Osteoblast (primary cell): ENCODE measurements around the gene ZNF275. TPM values are rescaled to one million over a fixed set of nuclear protein-coding genes. Genes with fewer than 3 reads are reported as not detected.
A peak's percentile ranks its signal among the peaks of the same experiment; 100 is the strongest.

ENCODE experiments used
- DNase-seq: peaks from one replicate; pipeline ENCODE4 v3.0.0; 2011; ENCODE audit warnings: low spot score, mixed read lengths; ENCODE audit not compliant: insufficient read length; ENCODE audit errors: missing footprints
- H2AFZ ChIP-seq: 2 replicates; pipeline ENCODE4 v1.6.0; 2011; ENCODE audit warnings: mild to moderate bottlenecking, low read length
- H3K27ac ChIP-seq: 2 replicates; pipeline ENCODE4 v1.5.1; 2011; ENCODE audit warnings: mild to moderate bottlenecking, low read depth, low read length, moderate library complexity
- H3K27me3 ChIP-seq: 2 replicates; pipeline ENCODE4 v1.6.0; 2012; ENCODE audit warnings: mild to moderate bottlenecking, control low read depth, inconsistent platforms, low read length, moderate library complexity; ENCODE audit not compliant: insufficient read depth
- H3K36me3 ChIP-seq: 2 replicates; pipeline ENCODE4 v1.5.1; 2011; ENCODE audit warnings: mild to moderate bottlenecking, low read length, control low read depth, moderate library complexity; ENCODE audit not compliant: insufficient read depth
- H3K4me1 ChIP-seq: 2 replicates; pipeline ENCODE4 v1.5.1; 2011; ENCODE audit warnings: mild to moderate bottlenecking, low read length, control low read depth, moderate library complexity; ENCODE audit not compliant: insufficient read depth
- H3K4me2 ChIP-seq: 2 replicates; pipeline ENCODE4 v1.6.0; 2011; ENCODE audit warnings: mild to moderate bottlenecking, low read length; ENCODE audit not compliant: insufficient read depth
- H3K4me3 ChIP-seq: fragments of 200-600 bp; sonication (generic); 3 replicates; pipeline ENCODE4 v1.5.1; 2012; ENCODE audit warnings: mild to moderate bottlenecking, low read length, inconsistent platforms; ENCODE audit not compliant: insufficient read depth
- H3K79me2 ChIP-seq: 2 replicates; pipeline ENCODE4 v1.6.0; 2012; ENCODE audit warnings: mild to moderate bottlenecking, low read length, control low read depth, inconsistent platforms; ENCODE audit not compliant: insufficient read depth
- H3K9me3 ChIP-seq: 2 replicates; pipeline ENCODE4 v1.5.1; 2011; ENCODE audit warnings: low read depth, low read length, control low read depth
- H4K20me1 ChIP-seq: 2 replicates; pipeline ENCODE4 v1.6.0; 2012; ENCODE audit warnings: mild to moderate bottlenecking, low read length, control low read depth; ENCODE audit not compliant: insufficient read depth
- total RNA-seq: library from RNA; depleted of rRNA; stranded (reverse); fragments of >200 nt; gene quantifications from 2 replicates; pipeline ENCODE4 v1.2.3, GENCODE V29; 2012
- TF ChIP-seq, protein P1 (sequence below): IDR thresholded peaks from 2 replicates; pipeline ENCODE4 v1.5.1; 2011; ENCODE audit warnings: mild to moderate bottlenecking, low read depth, low read length, moderate library complexity; ENCODE audit errors: extremely low read depth

ZNF275 gene
- total RNA-seq, 1 donor: 11.2 TPM

DNA sequence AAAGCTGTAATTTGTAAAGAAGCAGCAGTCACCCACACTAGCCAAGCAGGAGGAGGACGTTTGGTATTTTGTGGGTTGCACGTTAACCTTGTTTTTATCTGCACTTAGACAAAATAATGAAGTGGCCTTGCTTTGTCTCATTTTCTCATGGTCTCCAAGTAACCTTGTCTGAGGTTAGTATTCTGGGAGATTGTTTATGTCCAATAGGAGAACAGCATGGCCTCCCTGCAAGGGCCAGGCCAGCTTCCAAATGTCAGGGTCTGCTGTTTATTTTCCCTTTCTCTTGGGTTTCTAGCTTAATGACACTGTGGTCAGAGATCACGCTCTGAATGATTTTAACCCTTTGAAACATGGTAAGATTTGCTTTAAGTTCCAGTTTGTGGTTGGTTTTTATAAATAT is 37.3 kb downstream of the ZNF275 start:
- H4K20me1 ChIP-seq: no peaks in the 10 kb centered on the region
- no peak overlapping the region for H3K27ac ChIP-seq
- H3K9me3 ChIP-seq: no peaks in the 10 kb centered on the region
- no peak overlapping the region for H3K4me2 ChIP-seq
- H3K79me2 ChIP-seq: no peaks in the 10 kb centered on the region
- no peak for DNase-seq
- TF ChIP-seq, protein P1, sequence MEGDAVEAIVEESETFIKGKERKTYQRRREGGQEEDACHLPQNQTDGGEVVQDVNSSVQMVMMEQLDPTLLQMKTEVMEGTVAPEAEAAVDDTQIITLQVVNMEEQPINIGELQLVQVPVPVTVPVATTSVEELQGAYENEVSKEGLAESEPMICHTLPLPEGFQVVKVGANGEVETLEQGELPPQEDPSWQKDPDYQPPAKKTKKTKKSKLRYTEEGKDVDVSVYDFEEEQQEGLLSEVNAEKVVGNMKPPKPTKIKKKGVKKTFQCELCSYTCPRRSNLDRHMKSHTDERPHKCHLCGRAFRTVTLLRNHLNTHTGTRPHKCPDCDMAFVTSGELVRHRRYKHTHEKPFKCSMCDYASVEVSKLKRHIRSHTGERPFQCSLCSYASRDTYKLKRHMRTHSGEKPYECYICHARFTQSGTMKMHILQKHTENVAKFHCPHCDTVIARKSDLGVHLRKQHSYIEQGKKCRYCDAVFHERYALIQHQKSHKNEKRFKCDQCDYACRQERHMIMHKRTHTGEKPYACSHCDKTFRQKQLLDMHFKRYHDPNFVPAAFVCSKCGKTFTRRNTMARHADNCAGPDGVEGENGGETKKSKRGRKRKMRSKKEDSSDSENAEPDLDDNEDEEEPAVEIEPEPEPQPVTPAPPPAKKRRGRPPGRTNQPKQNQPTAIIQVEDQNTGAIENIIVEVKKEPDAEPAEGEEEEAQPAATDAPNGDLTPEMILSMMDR: no peak
- H3K36me3 ChIP-seq: no peaks in the 10 kb centered on the region
- H2AFZ ChIP-seq: peak overlapping the region; percentile 71
- H3K27me3 ChIP-seq: peaks cover 5% of the 10 kb centered on the region
- H3K4me1 ChIP-seq: no peaks in the 10 kb centered on the region
- no peak overlapping the region for H3K4me3 ChIP-seq

DNA sequence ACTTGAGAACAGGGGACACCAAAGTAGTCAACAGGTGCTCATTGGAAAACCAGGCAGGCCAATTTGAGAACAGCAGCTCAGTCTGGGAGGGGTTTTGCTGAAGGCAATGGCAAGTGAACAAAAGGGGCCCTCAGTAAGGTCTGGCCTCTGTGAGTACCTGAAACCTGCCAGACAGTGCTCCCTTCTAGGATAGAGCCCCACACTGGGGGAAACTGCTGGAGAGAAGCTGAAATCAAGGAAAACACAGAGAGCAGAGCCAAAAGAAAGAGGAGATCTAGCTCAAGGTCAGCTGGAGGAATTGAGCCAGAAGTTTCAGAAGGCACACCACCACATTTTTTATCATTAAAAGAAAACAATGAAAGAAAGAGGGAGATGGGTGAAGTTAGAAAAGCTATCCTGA is 39.0 kb downstream of the ZNF275 start:
- Histone ChIP-seq H3K4me2 (no peak overlapping the region), H2AFZ (no peak overlapping the region), H3K4me3 (no peak overlapping the region), H3K9me3 (no peaks in the 10 kb centered on the region), H3K27me3 (peaks cover 7% of the 10 kb centered on the region), H3K79me2 (no peaks in the 10 kb centered on the region), H3K36me3 (no peaks in the 10 kb centered on the region), H3K27ac (no peak overlapping the region), H4K20me1 (no peaks in the 10 kb centered on the region), H3K4me1 (no peaks in the 10 kb centered on the region)
- DNase-seq: peak; percentile 11
- TF ChIP-seq, protein P1: no peak

DNA sequence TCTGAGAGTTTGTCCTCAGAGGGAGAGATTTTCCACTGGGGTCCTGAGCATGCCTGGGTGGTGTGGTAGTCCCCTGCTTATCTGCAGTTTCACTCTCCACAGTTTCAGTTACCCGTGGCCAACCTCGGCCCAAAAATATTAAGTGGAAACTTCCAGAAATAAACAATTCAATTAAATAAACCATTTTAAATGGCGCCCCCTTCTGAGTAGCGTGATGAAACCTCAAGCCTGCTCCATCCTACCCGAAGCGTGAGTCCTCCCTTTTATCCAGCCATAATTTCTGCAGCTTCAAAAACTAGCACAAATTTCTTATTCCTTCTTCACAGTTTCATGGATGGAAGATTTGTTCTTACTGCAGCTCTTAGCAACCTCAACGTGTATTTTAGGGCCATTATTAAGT is 40.5 kb downstream of the ZNF275 start:
- DNase-seq: peak; percentile 39
- no peaks in the 10 kb centered on the region for H3K36me3 ChIP-seq
- no peak overlapping the region for H2AFZ ChIP-seq
- TF ChIP-seq, protein P1: peak; percentile 30
- no peak overlapping the region for H3K27ac ChIP-seq
- peaks cover 7% of the 10 kb centered on the region for H3K27me3 ChIP-seq
- H3K4me2 ChIP-seq: no peak overlapping the region
- H3K4me3 ChIP-seq: no peak overlapping the region
- H3K79me2 ChIP-seq: no peaks in the 10 kb centered on the region
- H3K9me3 ChIP-seq: no peaks in the 10 kb centered on the region
- H3K4me1 ChIP-seq: no peaks in the 10 kb centered on the region
- H4K20me1 ChIP-seq: no peaks in the 10 kb centered on the region

DNA sequence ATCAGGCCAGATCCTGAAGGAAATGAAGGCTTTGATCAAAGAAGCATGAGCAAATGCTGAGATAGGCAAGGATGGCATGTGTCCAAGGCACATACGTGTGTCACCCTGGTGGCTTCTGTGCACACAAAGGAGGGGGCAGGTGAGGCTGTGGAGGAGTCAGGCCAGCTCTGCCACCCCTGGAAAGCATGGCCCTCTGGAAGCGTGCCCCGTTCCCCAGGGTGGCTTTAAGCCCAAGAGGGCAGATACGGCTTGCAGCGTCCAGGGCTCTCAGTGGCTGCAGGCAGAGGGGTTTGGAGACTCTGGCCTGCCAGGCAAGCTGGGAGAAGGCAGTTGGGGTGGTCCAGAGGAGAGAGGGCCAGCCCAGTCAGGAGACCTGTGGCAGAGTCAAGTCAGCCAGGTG is 41.6 kb downstream of the ZNF275 start:
- Histone ChIP-seq H2AFZ (no peak overlapping the region), H3K9me3 (no peaks in the 10 kb centered on the region), H4K20me1 (no peaks in the 10 kb centered on the region), H3K36me3 (no peaks in the 10 kb centered on the region), H3K27me3 (peaks cover 7% of the 10 kb centered on the region), H3K79me2 (no peaks in the 10 kb centered on the region), H3K4me3 (no peak overlapping the region), H3K4me1 (no peaks in the 10 kb centered on the region), H3K27ac (no peak overlapping the region), H3K4me2 (no peak overlapping the region)
- DNase-seq: peak; percentile 13
- TF ChIP-seq, protein P1: no peak
